HG02571 (cell line): Measurements from ENCODE around the gene KRTAP12-3.

Source experiments
- ATAC-seq: cut with Tn5 transposase; IDR thresholded peaks from one replicate; pipeline ENCODE4 v1.9.1; 2021; ENCODE audit warnings: mild to moderate bottlenecking, moderate library complexity; ENCODE audit not compliant: unreplicated experiment

Gene KRTAP12-3

GRCh38 chr21:44701023-44701400, 43.3 kb downstream of the KRTAP12-3 start:
- no peak for ATAC-seq

- no peak for ATAC-seq
Measured at GRCh38 chr21:44701541-44701940, 43.8 kb downstream of the KRTAP12-3 start.

GRCh38 chr21:44702111-44702972, 44.6 kb downstream of the KRTAP12-3 start:
- ATAC-seq: no peak

GRCh38 chr21:44702973-44703730, 45.4 kb downstream of the KRTAP12-3 start:
- ATAC-seq: no peak

- no peak for ATAC-seq
Measured at GRCh38 chr21:44703731-44704635, 46.3 kb downstream of the KRTAP12-3 start.

- no peak for ATAC-seq
Measured at GRCh38 chr21:44704636-44705001, 46.9 kb downstream of the KRTAP12-3 start.

GRCh38 chr21:44706026-44706705, 48.4 kb downstream of the KRTAP12-3 start:
- ATAC-seq: no peak

GRCh38 chr21:44706706-44707581, 49.2 kb downstream of the KRTAP12-3 start:
- no peak for ATAC-seq
